ENCODE data around the gene MORN5.

GRCh38 chr9:122195875-122196274 lies 36.2 kb downstream of the MORN5 start:
- TF ChIP-seq EGR1 (IDR thresholded peaks at IDR 0.05) (no peak), CEBPB (IDR thresholded peaks at IDR 0.05) (no peak), NFIC (IDR thresholded peaks at IDR 0.05) (no peak), TEAD4 (IDR thresholded peaks at IDR 0.05) (no peak), EP300 (IDR thresholded peaks at IDR 0.05; ENCODE audit: borderline replicate concordance) (no peak), REST (IDR thresholded peaks at IDR 0.05; ENCODE audit: low read depth) (no peak)
